A673 (cell line): ENCODE measurements around the gene ITGB2.

Experiments
- CTCF ChIP-seq: fragments of 300-800, 200-600 bp; sonication (generic); conservative IDR thresholded peaks from 2 replicates; pipeline ENCODE4 v1.5.1; 2017; ENCODE audit warnings: low read depth, mild to moderate bottlenecking, antibody characterized with exemption, low read length, moderate library complexity, mixed read lengths
- EZH2 ChIP-seq: fragments of 200-600 bp; sonication (generic); IDR thresholded peaks from 2 replicates; pipeline ENCODE4 v1.6.1; 2017; ENCODE audit warnings: borderline replicate concordance, low read depth, mild to moderate bottlenecking, mixed read lengths, antibody characterized with exemption, low read length; ENCODE audit not compliant: poor library complexity, severe bottlenecking

GRCh38 chr21:44949779-44950198 lies 29.1 kb upstream of the ITGB2 start:
- TF ChIP-seq CTCF (peak; percentile 81), EZH2 (no peak)
